ENCODE measurements around the gene TLE5. TPM values are rescaled to one million over a fixed set of nuclear protein-coding genes. Genes with fewer than 3 reads are reported as not detected.
A peak's percentile ranks its signal among the peaks of the same experiment; 100 is the strongest.
"Not testable (repeated sequence)": the region's sequence is repeated elsewhere in the genome, so short reads cannot be mapped to it uniquely, and the experiment has no call there.

TLE5 gene
- total RNA-seq, 1 donor from 2014 or later: 302 TPM

DNA sequence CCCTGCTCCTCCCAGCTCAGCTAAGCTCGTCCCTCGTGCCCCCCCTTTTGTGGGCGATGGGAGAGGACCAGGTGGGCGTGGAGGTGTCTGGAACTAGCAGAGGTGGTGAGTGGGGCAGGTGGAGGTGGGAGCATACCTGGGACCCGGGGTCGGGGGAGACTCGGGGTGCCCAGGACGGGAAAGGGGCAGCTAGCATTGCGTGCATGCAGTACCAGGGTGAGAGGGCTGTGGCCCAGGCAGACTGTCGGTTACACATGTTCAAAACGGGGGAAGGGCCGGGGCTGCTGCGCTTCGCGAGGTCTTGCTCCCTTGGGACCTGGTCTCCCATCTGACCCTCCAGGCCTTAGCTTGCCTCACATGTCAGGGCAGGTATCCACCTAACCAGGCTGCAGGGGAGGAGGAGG is 9.1 kb downstream of the TLE5 start:
- H3K9me3 Mint-ChIP-seq: no peaks in the 10 kb centered on the region
- H3K27ac Mint-ChIP-seq: no peak overlapping the region
- no peaks in the 10 kb centered on the region for H3K27me3 Mint-ChIP-seq
- no peak for DNase-seq (ENCODE audit: extremely low spot score, unreplicated experiment)
- TF ChIP-seq CTCF (conservative IDR thresholded peaks at IDR 0.05): no peak
- H3K4me1 Mint-ChIP-seq (ENCODE audit: unreplicated experiment): peaks cover 30% of the 10 kb centered on the region
- H3K36me3 Mint-ChIP-seq: peaks cover 12% of the 10 kb centered on the region
- H3K4me3 Mint-ChIP-seq: no peak overlapping the region

- not testable (repeated sequence) for H3K27ac Mint-ChIP-seq; H3K4me3 Mint-ChIP-seq; DNase-seq (ENCODE audit: extremely low spot score, unreplicated experiment); H3K9me3 Mint-ChIP-seq; H3K27me3 Mint-ChIP-seq; H3K36me3 Mint-ChIP-seq
- H3K4me1 Mint-ChIP-seq (ENCODE audit: unreplicated experiment): peaks cover 23% of the 10 kb centered on the region
These were observed 12.3 kb downstream of the TLE5 start for GRCh38 chr19:3050016-3050415.

GRCh38 chr19:3049089-3049488 is 13.2 kb downstream of the TLE5 start:
- DNase-seq (ENCODE audit: extremely low spot score, unreplicated experiment): no peak
- Mint-ChIP-seq H3K27me3 (no peaks in the 10 kb centered on the region), H3K36me3 (no peaks in the 10 kb centered on the region), H3K4me3 (peak overlapping the region; percentile 74), H3K9me3 (no peaks in the 10 kb centered on the region), H3K4me1 (ENCODE audit: unreplicated experiment) (peaks cover 19% of the 10 kb centered on the region), H3K27ac (peak overlapping the region; percentile 69)
- no peak for TF ChIP-seq CTCF (conservative IDR thresholded peaks at IDR 0.05)

GRCh38 chr19:3048190-3048533 is 14.1 kb downstream of the TLE5 start:
- Mint-ChIP-seq H3K4me1 (ENCODE audit: unreplicated experiment) (peaks cover 19% of the 10 kb centered on the region), H3K27ac (peak overlapping the region; percentile 94), H3K4me3 (no peak overlapping the region), H3K36me3 (no peaks in the 10 kb centered on the region), H3K9me3 (no peaks in the 10 kb centered on the region), H3K27me3 (no peaks in the 10 kb centered on the region)
- DNase-seq (ENCODE audit: extremely low spot score, unreplicated experiment): no peak
- TF ChIP-seq CTCF (conservative IDR thresholded peaks at IDR 0.05): no peak

- peaks cover 21% of the 10 kb centered on the region for H3K4me1 Mint-ChIP-seq (ENCODE audit: unreplicated experiment)
- no peak for TF ChIP-seq CTCF (conservative IDR thresholded peaks at IDR 0.05)
- no peaks in the 10 kb centered on the region for H3K36me3 Mint-ChIP-seq
- H3K27me3 Mint-ChIP-seq: no peaks in the 10 kb centered on the region
- DNase-seq (ENCODE audit: extremely low spot score, unreplicated experiment): no peak
- peak overlapping the region; percentile 94 for H3K27ac Mint-ChIP-seq
- H3K4me3 Mint-ChIP-seq: peak overlapping the region; percentile 92
- no peaks in the 10 kb centered on the region for H3K9me3 Mint-ChIP-seq
These were observed 14.7 kb downstream of the TLE5 start for GRCh38 chr19:3047496-3048189.

DNA sequence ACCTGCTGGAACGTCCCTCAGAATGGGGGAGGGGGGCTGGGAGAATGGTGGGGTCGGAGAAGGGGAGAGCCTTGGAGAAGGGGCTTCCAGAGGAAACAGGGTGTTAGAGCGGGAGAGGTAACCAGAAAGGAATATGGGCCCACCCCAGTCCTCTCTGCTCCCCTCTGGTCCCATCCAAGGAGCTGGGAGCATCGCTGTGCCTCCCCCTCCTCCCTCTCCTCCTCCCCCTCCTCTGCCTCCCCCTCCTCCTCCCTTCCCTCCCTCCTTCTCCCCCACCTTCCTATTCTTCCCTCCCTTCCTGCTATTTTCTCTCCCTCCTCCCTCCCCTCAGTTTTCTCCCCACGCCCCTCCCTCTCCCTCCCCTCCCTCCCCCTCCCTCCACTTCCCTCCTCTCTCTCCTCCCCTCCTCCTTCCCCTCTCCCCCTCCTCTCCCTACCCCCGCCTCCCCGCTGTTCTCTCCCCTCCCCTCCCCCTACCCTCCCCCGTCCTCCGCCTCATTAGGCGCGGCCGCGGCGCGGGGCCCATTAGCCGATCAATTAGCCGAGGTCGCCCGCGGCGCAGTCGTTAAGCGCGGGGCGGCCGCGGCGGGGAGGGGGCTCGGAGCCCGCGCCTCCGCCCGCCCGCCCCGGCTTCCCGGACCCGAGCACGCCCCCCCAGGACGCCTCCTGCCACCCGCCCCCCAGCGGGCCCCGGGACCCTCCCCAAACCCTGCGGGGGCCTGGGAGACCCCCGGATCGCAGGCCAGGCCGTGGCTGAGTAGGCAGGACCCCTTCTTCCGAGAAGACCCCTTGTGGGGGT is 15.4 kb downstream of the TLE5 start:
- H3K27ac Mint-ChIP-seq: peak overlapping the region; percentile 94
- H3K27me3 Mint-ChIP-seq: no peaks in the 10 kb centered on the region
- peak overlapping the region; percentile 92 for H3K4me3 Mint-ChIP-seq
- no peaks in the 10 kb centered on the region for H3K36me3 Mint-ChIP-seq
- no peaks in the 10 kb centered on the region for H3K9me3 Mint-ChIP-seq
- no peak for TF ChIP-seq CTCF (conservative IDR thresholded peaks at IDR 0.05)
- DNase-seq (ENCODE audit: extremely low spot score, unreplicated experiment): no peak
- H3K4me1 Mint-ChIP-seq (ENCODE audit: unreplicated experiment): peaks cover 25% of the 10 kb centered on the region

Data from type B pancreatic cell (in vitro differentiated cells).